Right lobe of liver (tissue), 6 donors: ENCODE data around the gene RASSF4. TPM values are rescaled to one million over a fixed set of nuclear protein-coding genes. Genes with fewer than 3 reads are reported as not detected.

Experiments
- ATAC-seq, 4 donors: fragments of 200-7000 bp; cut with Tn5 transposase; one replicate each; pipeline ENCODE4 v1.9.1; 2020; ENCODE audit warnings: mild to moderate bottlenecking in 4 of 4, moderate library complexity in 4 of 4
- DNase-seq, 3 donors: peaks; one replicate each; pipeline ENCODE4 v3.0.0-alpha.2; 2020
- H3K27ac ChIP-seq, 3 donors: fragments of 200-600 bp; one replicate each; pipeline ENCODE4 v1.8.0; 2022
- H3K27me3 ChIP-seq, 2 donors: fragments of 200-600 bp; one replicate each; pipeline ENCODE4 v1.8.0; 2022
- H3K36me3 ChIP-seq, 4 donors: fragments of 200-600 bp; sonication (generic) in 1 of 4; one replicate each; pipeline versions ENCODE4 v1.5.1 to v1.8.0; 2017 to 2022; ENCODE audit warnings: control low read depth in 1 of 4
- H3K4me1 ChIP-seq, 4 donors: fragments of 200-600 bp; sonication (generic) in 1 of 4; one replicate each; pipeline versions ENCODE4 v1.5.1 to v1.8.0; 2017 to 2022; ENCODE audit warnings: control low read depth in 1 of 4
- H3K4me3 ChIP-seq, 3 donors: fragments of 200-600 bp; one replicate each; pipeline ENCODE4 v1.8.0; 2022
- H3K9me3 ChIP-seq, 4 donors: fragments of 200-600 bp; sonication (generic) in 1 of 4; one replicate each; pipeline versions ENCODE4 v1.5.1 to v1.8.0; 2017 to 2022; ENCODE audit warnings: control low read depth in 1 of 4
- POLR2A ChIP-seq: fragments of 450-650 bp; IDR thresholded peaks from one replicate; pipeline ENCODE4 v1.6.1; 2017; ENCODE audit warnings: antibody characterized with exemption, mild to moderate bottlenecking
- WGBS: methylation state at CpG from one replicate; pipeline ENCODE4 v1.1.6; 2018; ENCODE audit warnings: low coverage, low lambda C conversion rate; ENCODE audit not compliant: insufficient coverage; ENCODE audit errors: missing lambda C conversion rate; 5-methylcytosine and 5-hydroxymethylcytosine counted together
- intact Hi-C, 2 donors: fragments of 100-400 bp; cut with DNase I; formaldehyde crosslinking; loops; one replicate each; pipeline versions ENCODE4 v1.11.2 to v1.14.1; 2022
- total RNA-seq, 6 experiments: library from RNA; depleted of rRNA in 2 of 6; stranded (reverse); fragments of >200 nt in 2 of 6; fragmentation: NEBNext Ultra II Directional in 3 of 6; extraction: Animal tissue kit (Norgen Biotek cat#: 25700) in 3 of 6; gene quantifications; one replicate each; pipeline versions ENCODE4 v1.1.0 to v1.2.4, GENCODE V29; 2016 to 2023
- TF ChIP-seq, protein P1 (sequence below), 4 donors: fragments of 200-600 bp in 3 of 4; fragments of 450-650 bp in 1 of 4; IDR thresholded peaks; one replicate each; pipeline versions ENCODE4 v1.5.1 to v1.8.0; 2016 to 2022; ENCODE audit warnings: antibody characterized with exemption in 4 of 4, mild to moderate bottlenecking in 2 of 4
- donor health status: DM: no; HTN: yes; CAD: no.
- donor health status: DM: no; HTN: no; CAD: no.
- donor health status: DM: no; HTN: no; CAD: no.
- donor health status: DM: no; HTN: yes; CAD: no.
- donor health status: DM: no; HTN: yes; CAD: no.

The RASSF4 gene
- total RNA-seq, 6 experiments from 2014 or later, result 13.6 to 28.5 (median 19.6) TPM

DNA sequence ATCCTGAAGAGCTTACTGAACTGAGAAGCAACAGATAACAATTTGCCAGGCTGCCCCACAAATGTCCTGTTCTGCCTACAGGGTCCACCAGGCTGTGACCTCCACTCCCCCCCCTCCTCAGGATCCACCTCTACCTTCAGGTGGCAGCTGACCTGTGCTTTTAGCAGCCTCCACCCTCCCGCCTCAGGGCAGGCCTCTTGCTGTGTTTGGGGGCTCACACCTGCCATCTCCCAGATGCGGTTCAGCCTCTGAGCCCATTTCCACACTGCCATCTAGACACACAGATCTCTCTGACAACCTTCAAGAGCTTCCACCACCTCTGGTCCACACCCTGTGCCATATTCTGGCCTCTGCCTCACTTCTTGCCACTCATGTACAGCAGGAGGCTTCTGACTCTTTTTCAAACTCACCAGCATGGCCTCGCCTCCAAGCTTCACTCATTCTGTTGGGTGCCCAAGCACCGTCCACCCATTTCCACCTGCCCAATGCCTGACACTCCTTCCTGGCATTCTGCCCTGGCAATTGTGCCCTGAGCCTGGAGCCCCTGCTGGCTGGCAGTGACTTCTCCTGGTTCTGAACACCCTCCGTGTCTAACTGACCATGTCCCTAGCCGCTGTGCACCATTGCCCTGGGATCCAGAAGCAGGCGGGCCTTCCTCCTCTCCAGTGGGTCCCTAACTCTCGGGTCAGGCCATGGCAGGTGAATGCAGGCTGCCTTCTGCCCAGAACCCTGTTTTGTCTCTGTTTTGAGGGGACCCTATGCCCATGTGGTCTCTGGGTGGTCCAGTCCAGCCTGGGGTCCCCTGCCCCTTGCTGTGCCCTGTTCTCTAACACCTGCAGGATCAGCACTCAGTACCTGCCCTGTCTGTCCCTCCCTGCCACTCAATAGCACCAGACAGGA is 30.0 kb upstream of the RASSF4 start:
- intact Hi-C loops, result loop anchor here (5.0 kb wide), 1 partner anchor 43 kb away; no protein-coding TSS in a partner anchor
- TF ChIP-seq, protein P1, sequence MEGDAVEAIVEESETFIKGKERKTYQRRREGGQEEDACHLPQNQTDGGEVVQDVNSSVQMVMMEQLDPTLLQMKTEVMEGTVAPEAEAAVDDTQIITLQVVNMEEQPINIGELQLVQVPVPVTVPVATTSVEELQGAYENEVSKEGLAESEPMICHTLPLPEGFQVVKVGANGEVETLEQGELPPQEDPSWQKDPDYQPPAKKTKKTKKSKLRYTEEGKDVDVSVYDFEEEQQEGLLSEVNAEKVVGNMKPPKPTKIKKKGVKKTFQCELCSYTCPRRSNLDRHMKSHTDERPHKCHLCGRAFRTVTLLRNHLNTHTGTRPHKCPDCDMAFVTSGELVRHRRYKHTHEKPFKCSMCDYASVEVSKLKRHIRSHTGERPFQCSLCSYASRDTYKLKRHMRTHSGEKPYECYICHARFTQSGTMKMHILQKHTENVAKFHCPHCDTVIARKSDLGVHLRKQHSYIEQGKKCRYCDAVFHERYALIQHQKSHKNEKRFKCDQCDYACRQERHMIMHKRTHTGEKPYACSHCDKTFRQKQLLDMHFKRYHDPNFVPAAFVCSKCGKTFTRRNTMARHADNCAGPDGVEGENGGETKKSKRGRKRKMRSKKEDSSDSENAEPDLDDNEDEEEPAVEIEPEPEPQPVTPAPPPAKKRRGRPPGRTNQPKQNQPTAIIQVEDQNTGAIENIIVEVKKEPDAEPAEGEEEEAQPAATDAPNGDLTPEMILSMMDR (IDR thresholded peaks at IDR 0.05), result no peak
- TF ChIP-seq POLR2A, result no peak
- DNase-seq, result peak in 1 of 3 donors; percentile 30

DNA sequence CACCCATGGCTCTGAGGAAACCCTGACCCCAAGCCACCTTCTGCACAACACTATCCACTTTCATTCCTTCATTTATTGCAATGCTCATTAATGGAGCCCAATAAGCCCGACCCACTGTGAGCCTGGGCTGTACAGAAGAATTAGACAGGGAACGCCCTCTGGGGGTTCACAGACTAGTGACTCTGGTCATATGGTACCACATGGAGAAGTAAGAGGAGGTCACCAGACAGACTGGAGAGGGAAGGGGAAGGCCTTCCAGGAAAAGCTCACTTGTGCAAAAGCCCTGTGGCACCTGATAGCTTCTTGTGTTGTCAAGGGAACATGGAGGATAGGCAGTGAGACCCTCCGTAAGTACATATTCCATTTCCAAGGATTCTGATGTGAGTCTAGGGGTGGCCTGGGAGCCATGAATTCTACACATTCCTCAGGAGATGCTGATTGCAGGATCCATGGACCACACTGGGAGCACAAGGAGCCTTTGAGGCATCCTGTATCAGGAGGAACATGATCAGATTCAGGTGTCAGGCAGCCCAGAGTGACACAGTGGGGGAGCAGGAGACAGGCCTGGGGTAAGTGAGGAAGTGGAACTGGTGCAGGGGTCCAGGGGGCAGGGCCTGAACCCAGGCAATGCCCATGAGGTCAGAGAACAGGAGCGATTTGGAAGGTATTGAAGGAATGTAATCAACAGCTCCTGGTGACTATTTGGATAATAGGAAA is 28.5 kb upstream of the RASSF4 start:
- WGBS, result 96% methylated on average over 3 of the region's 4 CpGs
- Histone ChIP-seq H3K9me3 (no peaks in the 10 kb centered on the region), H3K27me3 (no peaks in the 10 kb centered on the region), H3K36me3 (no peaks in the 10 kb centered on the region), H3K27ac (no peak overlapping the region), H3K4me3 (no peak overlapping the region), H3K4me1 (peaks cover 0 to 21% (median 3%) of the 10 kb centered on the region in 4 donors)
- TF ChIP-seq, protein P1 (IDR thresholded peaks at IDR 0.05), result no peak
- no peak for TF ChIP-seq POLR2A
- intact Hi-C loops, result loop anchor here (5.0 kb wide), 1 partner anchor 41 kb away; no protein-coding TSS in a partner anchor
- DNase-seq (no peak), ATAC-seq (no peak)

More for the DNA sequence above, 30.0 kb upstream of the RASSF4 start:
- no peak for ATAC-seq
- Histone ChIP-seq H3K27me3 (no peaks in the 10 kb centered on the region), H3K27ac (no peak overlapping the region), H3K4me3 (no peak overlapping the region), H3K9me3 (no peaks in the 10 kb centered on the region), H3K4me1 (peaks cover 0 to 14% (median 3%) of the 10 kb centered on the region in 4 donors), H3K36me3 (no peaks in the 10 kb centered on the region)
- 88% methylated on average over 6 of the region's 8 CpGs for WGBS

DNA sequence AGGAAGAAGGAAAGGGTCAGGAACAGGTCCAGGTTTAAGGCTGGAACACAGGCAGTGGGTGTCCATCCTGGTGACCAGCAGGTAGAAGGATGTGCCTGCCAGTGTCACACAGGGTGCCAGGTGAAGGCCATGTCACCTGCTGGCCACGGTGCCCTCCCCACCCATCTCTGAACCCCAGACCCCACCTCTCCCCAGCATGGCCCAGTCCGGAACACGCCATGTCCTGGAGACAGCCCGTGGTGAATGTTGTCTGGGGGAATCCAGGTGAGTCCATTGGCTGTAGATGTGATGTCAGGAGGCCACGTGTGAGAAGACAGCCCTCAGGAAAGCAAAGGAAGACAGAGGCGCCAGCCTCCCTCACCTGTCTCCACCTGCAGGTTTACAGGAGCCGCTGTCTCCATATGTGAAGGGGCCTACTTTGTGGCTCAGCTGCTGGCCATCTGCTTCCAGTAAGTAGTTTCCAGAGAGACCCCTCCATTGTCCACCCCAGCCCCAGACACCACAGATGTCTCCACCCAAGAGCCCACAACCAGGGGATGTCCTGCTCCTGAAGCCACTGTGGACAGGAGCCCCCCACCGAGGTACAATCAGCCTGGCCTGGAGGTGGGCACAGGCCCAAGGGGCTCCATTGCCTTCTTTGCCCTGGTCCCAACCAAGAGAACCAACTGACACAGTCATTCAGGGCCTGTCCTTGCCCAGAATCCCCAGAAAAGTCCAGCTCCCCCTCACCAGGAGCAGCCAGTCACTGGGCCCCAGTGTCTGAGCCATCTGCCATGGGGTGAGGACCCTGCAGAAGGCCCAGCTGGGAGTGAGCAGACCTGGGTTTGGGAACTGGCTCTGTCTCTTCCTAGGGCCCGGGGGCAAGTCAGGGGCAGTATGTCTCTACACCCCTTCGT is 27.7 kb upstream of the RASSF4 start:
- no peak overlapping the region for H3K4me3 ChIP-seq
- ATAC-seq, result no peak
- 83% methylated on average over 1 of the region's 10 CpGs for WGBS
- H3K36me3 ChIP-seq, result no peaks in the 10 kb centered on the region
- no peaks in the 10 kb centered on the region for H3K9me3 ChIP-seq
- DNase-seq, result no peak
- H3K27ac ChIP-seq, result no peak overlapping the region
- peaks cover 0 to 27% (median 3%) of the 10 kb centered on the region in 4 donors for H3K4me1 ChIP-seq
- H3K27me3 ChIP-seq, result no peaks in the 10 kb centered on the region
- intact Hi-C loops, result loop anchor here (5.0 kb wide), 1 partner anchor 40 kb away; no protein-coding TSS in a partner anchor
- TF ChIP-seq, protein P1 (IDR thresholded peaks at IDR 0.05), result no peak
- no peak for TF ChIP-seq POLR2A
